ENCODE measurements around the gene CD53. TPM values are rescaled to one million over a fixed set of nuclear protein-coding genes. Genes with fewer than 3 reads are reported as not detected.
A peak's percentile ranks its signal among the peaks of the same experiment; 100 is the strongest.

CD53 gene
- total RNA-seq, 2 experiments from 2014 or later = 134 to 180 TPM

DNA sequence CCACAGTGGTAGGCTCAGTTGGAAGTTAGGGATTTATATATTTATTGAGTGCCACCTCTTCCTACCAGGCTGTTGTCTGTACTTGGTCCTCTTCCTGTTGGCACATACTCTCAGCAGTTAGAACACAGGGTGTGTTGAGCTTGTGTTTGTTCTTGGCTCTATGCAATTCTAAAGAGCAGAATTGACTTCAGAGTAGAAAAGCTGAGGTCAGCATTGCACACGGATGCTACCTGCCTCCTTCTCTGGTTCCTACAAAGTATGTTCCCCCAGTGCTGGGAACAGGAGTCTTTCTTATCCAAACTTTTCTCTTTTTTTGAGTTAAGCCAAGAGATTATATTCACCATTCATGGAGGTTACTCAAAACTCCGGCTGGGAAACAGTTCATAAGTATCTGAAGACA is 16.5 kb upstream of the CD53 start:
- CTCF ChIA-PET (ENCODE audit: unreplicated experiment) = no interaction called here
- POLR2A ChIA-PET = interaction anchor here (0.6 kb wide), 1 partner anchor 28 kb away, joined by 3 read pairs; no protein-coding TSS in a partner anchor
- BruUV-seq (replicated peaks) = no TSS peak

DNA sequence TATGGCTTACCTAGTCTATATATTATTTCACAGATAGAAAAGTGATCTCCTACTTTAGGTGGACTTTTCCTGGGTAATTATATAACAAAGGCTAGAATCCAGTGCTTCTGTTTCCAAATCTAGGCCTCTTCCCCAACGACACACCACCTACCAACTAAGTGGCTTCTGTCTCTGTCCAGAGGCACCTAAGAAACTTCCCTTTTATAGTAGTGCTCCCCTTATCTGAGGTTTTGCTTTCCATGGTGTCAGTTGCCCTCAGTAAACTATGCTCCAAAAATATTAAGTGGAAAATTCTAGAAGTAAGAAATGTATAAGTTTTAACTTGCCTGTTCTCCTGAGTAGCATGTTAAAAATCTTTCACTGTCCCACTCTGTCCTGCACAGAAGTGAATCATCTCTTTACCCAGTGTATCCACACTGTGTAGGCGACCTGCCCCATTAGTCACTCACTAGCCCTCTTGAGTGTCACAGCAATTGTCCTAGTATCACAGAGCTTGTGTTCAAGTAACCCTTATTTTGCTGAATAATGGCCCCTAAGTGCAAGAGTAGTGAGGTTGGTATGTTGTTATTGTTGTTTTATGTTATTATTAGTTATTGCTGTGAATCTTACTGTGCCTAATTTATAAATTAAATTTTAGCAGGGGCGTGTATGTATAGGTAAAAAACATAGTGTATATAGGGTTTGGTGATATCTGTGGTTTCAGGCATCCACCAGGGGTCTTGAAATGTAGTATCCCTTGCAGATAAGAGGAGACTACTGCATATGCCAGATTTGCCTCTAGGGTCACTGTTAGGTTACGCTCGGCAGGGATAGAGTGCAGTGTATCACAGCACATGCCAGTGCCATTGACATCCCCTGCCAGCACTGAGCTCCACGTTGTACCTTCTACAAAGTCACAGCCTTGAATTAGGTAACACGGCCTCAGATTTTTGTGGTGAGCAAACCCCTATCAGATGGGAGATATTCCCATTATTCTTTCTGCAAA is 14.7 kb upstream of the CD53 start:
- peaks cover 6% of the 10 kb centered on the region for H3K4me1 ChIP-seq (ENCODE audit: insufficient read depth, low read length, poor library complexity, severe bottlenecking)
- CTCF ChIA-PET (ENCODE audit: unreplicated experiment) = no interaction called here
- no peak overlapping the region for H2AFZ ChIP-seq (ENCODE audit: low read length)
- TF ChIP-seq EZH2phosphoT487 (IDR thresholded peaks at IDR 0.05; ENCODE audit: borderline replicate concordance, low read depth, low read length) = no peak
- no peak for TF ChIP-seq CTCF (conservative IDR thresholded peaks at IDR 0.05; ENCODE audit: low read length)
- no peaks in the 10 kb centered on the region for H3K36me3 ChIP-seq (ENCODE audit: insufficient read depth, low read length)
- no peaks in the 10 kb centered on the region for H3K9me3 ChIP-seq (ENCODE audit: low read length)
- H3K79me2 ChIP-seq (ENCODE audit: insufficient read depth, low read depth, low read length) = no peaks in the 10 kb centered on the region
- no peaks in the 10 kb centered on the region for H4K20me1 ChIP-seq (ENCODE audit: insufficient read depth, low read length)
- H3K27ac ChIP-seq (ENCODE audit: low read depth, low read length, poor library complexity, severe bottlenecking) = no peak overlapping the region
- DNase-seq (ENCODE audit: low spot score) = no peak
- no peaks in the 10 kb centered on the region for H3K9me2 ChIP-seq (ENCODE audit: insufficient read depth, low read length)
- no peak overlapping the region for H3K4me3 ChIP-seq (ENCODE audit: low read depth, low read length, poor library complexity, severe bottlenecking)
- intact Hi-C loops (cut with micrococcal nuclease; ENCODE audit: unreplicated experiment) = no loop called here
- no peak overlapping the region for H3K4me2 ChIP-seq (ENCODE audit: low read length)
- no TSS peak for BruUV-seq (replicated peaks)
- POLR2A ChIA-PET = interaction anchor here (0.6 kb wide), 1 partner anchor 19 kb away, joined by 3 read pairs; no protein-coding TSS in a partner anchor

More for the DNA sequence above, 16.5 kb upstream of the CD53 start:
- no peak for TF ChIP-seq EZH2phosphoT487 (IDR thresholded peaks at IDR 0.05; ENCODE audit: borderline replicate concordance, low read depth, low read length)
- no peak for TF ChIP-seq CTCF (conservative IDR thresholded peaks at IDR 0.05; ENCODE audit: low read length)
- no peaks in the 10 kb centered on the region for H3K79me2 ChIP-seq (ENCODE audit: insufficient read depth, low read depth, low read length)
- H3K9me2 ChIP-seq (ENCODE audit: insufficient read depth, low read length) = no peaks in the 10 kb centered on the region
- H3K4me2 ChIP-seq (ENCODE audit: low read length) = no peak overlapping the region
- no peak for DNase-seq (ENCODE audit: low spot score)
- no peak overlapping the region for H3K27ac ChIP-seq (ENCODE audit: low read depth, low read length, poor library complexity, severe bottlenecking)
- H3K36me3 ChIP-seq (ENCODE audit: insufficient read depth, low read length) = no peaks in the 10 kb centered on the region
- H4K20me1 ChIP-seq (ENCODE audit: insufficient read depth, low read length) = no peaks in the 10 kb centered on the region
- intact Hi-C loops (cut with micrococcal nuclease; ENCODE audit: unreplicated experiment) = no loop called here
- no peak overlapping the region for H2AFZ ChIP-seq (ENCODE audit: low read length)
- no peak overlapping the region for H3K4me3 ChIP-seq (ENCODE audit: low read depth, low read length, poor library complexity, severe bottlenecking)
- no peaks in the 10 kb centered on the region for H3K9me3 ChIP-seq (ENCODE audit: low read length)
- peaks cover 6% of the 10 kb centered on the region for H3K4me1 ChIP-seq (ENCODE audit: insufficient read depth, low read length, poor library complexity, severe bottlenecking)

- Histone ChIP-seq H3K27ac (ENCODE audit: low read depth, low read length, poor library complexity, severe bottlenecking) (no peak overlapping the region), H3K79me2 (ENCODE audit: insufficient read depth, low read depth, low read length) (no peaks in the 10 kb centered on the region), H2AFZ (ENCODE audit: low read length) (peak overlapping the region; percentile 47; the same call in 1 of the 2 replicates), H4K20me1 (ENCODE audit: insufficient read depth, low read length) (no peaks in the 10 kb centered on the region), H3K4me1 (ENCODE audit: insufficient read depth, low read length, poor library complexity, severe bottlenecking) (peaks cover 6% of the 10 kb centered on the region), H3K9me3 (ENCODE audit: low read length) (peaks cover 1% of the 10 kb centered on the region; the same call in 1 of the 2 replicates), H3K4me3 (ENCODE audit: low read depth, low read length, poor library complexity, severe bottlenecking) (no peak overlapping the region), H3K4me2 (ENCODE audit: low read length) (no peak overlapping the region), H3K36me3 (ENCODE audit: insufficient read depth, low read length) (no peaks in the 10 kb centered on the region), H3K9me2 (ENCODE audit: insufficient read depth, low read length) (no peaks in the 10 kb centered on the region)
- no peak for TF ChIP-seq EZH2phosphoT487 (IDR thresholded peaks at IDR 0.05; ENCODE audit: borderline replicate concordance, low read depth, low read length)
- no peak for TF ChIP-seq CTCF (conservative IDR thresholded peaks at IDR 0.05; ENCODE audit: low read length)
- ChIA-PET POLR2A (interaction anchor here (0.6 kb wide), 1 partner anchor 1219 kb away, joined by 3 read pairs; no protein-coding TSS in a partner anchor), CTCF (ENCODE audit: unreplicated experiment) (no interaction called here)
- intact Hi-C loops (cut with micrococcal nuclease; ENCODE audit: unreplicated experiment) = no loop called here
- DNase-seq (ENCODE audit: low spot score) = no peak
- no TSS peak for BruUV-seq (replicated peaks)
These were observed 13.9 kb upstream of the CD53 start for GRCh38 chr1:110859062-110859461.
